Stomach smooth muscle (tissue), 2 donors: Measurements from ENCODE around the gene KLHL30.

Experiments
- H3K27ac ChIP-seq: one replicate; pipeline ENCODE4 v1.7.0; 2013; ENCODE audit warnings: mild to moderate bottlenecking, low read length, inconsistent platforms
- H3K27me3 ChIP-seq, 2 donors: one replicate each; pipeline ENCODE4 v1.7.0; 2013; ENCODE audit warnings: low read length in 2 of 2; ENCODE audit not compliant: insufficient read depth in 2 of 2, control insufficient read depth in 1 of 2
- H3K36me3 ChIP-seq, 2 donors: one replicate each; pipeline ENCODE4 v1.7.0; 2013; ENCODE audit warnings: low read length in 2 of 2; ENCODE audit not compliant: control insufficient read depth in 2 of 2, insufficient read depth in 2 of 2
- H3K4me1 ChIP-seq: one replicate; pipeline ENCODE4 v1.7.0; 2013; ENCODE audit warnings: low read length; ENCODE audit not compliant: control insufficient read depth, insufficient read depth
- H3K4me3 ChIP-seq, 2 donors: one replicate each; pipeline ENCODE4 v1.7.0; 2013; ENCODE audit warnings: low read length in 2 of 2
- H3K9ac ChIP-seq, 2 donors: one replicate each; pipeline ENCODE4 v1.7.0; 2013; ENCODE audit warnings: low read length in 2 of 2, mild to moderate bottlenecking in 1 of 2
- H3K9me3 ChIP-seq, 2 donors: one replicate each; pipeline ENCODE4 v1.7.0; 2013; ENCODE audit warnings: low read length in 2 of 2; ENCODE audit not compliant: control insufficient read depth in 2 of 2
- donor health status: healthy.
- donor health status: Pancreatic carcinoma.

Gene KLHL30

GRCh38 chr2:238138331-238139195 is at the start of gene KLHL30:
Gene KLHL30 (plus strand): TSS chr2:238138668. CDS start chr2:238140755, 2,087 bp downstream.
- no peaks in the 10 kb centered on the region for H3K27me3 ChIP-seq
- no peak within 1 kb of the TSS for H3K27ac ChIP-seq
- H3K36me3 ChIP-seq: no peaks in the 10 kb centered on the region
- peak within 1 kb of the TSS in 1 of 2 donors; percentile 67 for H3K4me3 ChIP-seq
- no peaks in the 10 kb centered on the region for H3K9me3 ChIP-seq
- peaks cover 23% of the 10 kb centered on the region for H3K4me1 ChIP-seq
- H3K9ac ChIP-seq: no peak within 1 kb of the TSS

- H3K36me3 ChIP-seq: no peaks in the 10 kb centered on the region
- H3K4me3 ChIP-seq: no peak overlapping the region
- H3K27me3 ChIP-seq: no peaks in the 10 kb centered on the region
- no peaks in the 10 kb centered on the region for H3K4me1 ChIP-seq
- no peak overlapping the region for H3K9ac ChIP-seq
- H3K27ac ChIP-seq: no peak overlapping the region
- no peaks in the 10 kb centered on the region for H3K9me3 ChIP-seq
These were observed 47.6 kb upstream of the KLHL30 start for GRCh38 chr2:238090887-238091286.

- Histone ChIP-seq H3K9ac (no peak overlapping the region), H3K36me3 (no peaks in the 10 kb centered on the region), H3K27me3 (no peaks in the 10 kb centered on the region), H3K4me3 (no peak overlapping the region), H3K27ac (no peak overlapping the region), H3K4me1 (no peaks in the 10 kb centered on the region), H3K9me3 (no peaks in the 10 kb centered on the region)
These were observed 46.9 kb upstream of the KLHL30 start for GRCh38 chr2:238091436-238092060.

GRCh38 chr2:238092486-238093035 is 45.9 kb upstream of the KLHL30 start:
- H3K9ac ChIP-seq: no peak overlapping the region
- H3K27me3 ChIP-seq: no peaks in the 10 kb centered on the region
- no peak overlapping the region for H3K4me3 ChIP-seq
- H3K9me3 ChIP-seq: no peaks in the 10 kb centered on the region
- no peaks in the 10 kb centered on the region for H3K4me1 ChIP-seq
- no peaks in the 10 kb centered on the region for H3K36me3 ChIP-seq
- H3K27ac ChIP-seq: no peak overlapping the region

- Histone ChIP-seq H3K27ac (no peak overlapping the region), H3K4me3 (no peak overlapping the region), H3K4me1 (peaks cover 2% of the 10 kb centered on the region), H3K9me3 (no peaks in the 10 kb centered on the region), H3K36me3 (no peaks in the 10 kb centered on the region), H3K9ac (no peak overlapping the region), H3K27me3 (no peaks in the 10 kb centered on the region)
These were observed 45.0 kb upstream of the KLHL30 start for GRCh38 chr2:238093181-238094140.

GRCh38 chr2:238094438-238095022 is 43.9 kb upstream of the KLHL30 start:
- peaks cover 2% of the 10 kb centered on the region for H3K4me1 ChIP-seq
- H3K9ac ChIP-seq: no peak overlapping the region
- H3K9me3 ChIP-seq: no peaks in the 10 kb centered on the region
- no peak overlapping the region for H3K4me3 ChIP-seq
- H3K27me3 ChIP-seq: no peaks in the 10 kb centered on the region
- H3K36me3 ChIP-seq: no peaks in the 10 kb centered on the region
- H3K27ac ChIP-seq: no peak overlapping the region

GRCh38 chr2:238095143-238095542 is 43.3 kb upstream of the KLHL30 start:
- Histone ChIP-seq H3K27me3 (no peaks in the 10 kb centered on the region), H3K4me3 (no peak overlapping the region), H3K27ac (no peak overlapping the region), H3K36me3 (no peaks in the 10 kb centered on the region), H3K4me1 (peaks cover 2% of the 10 kb centered on the region), H3K9me3 (no peaks in the 10 kb centered on the region), H3K9ac (no peak overlapping the region)

GRCh38 chr2:238096311-238097011 is 42.0 kb upstream of the KLHL30 start:
- Histone ChIP-seq H3K27ac (no peak overlapping the region), H3K4me1 (peaks cover 2% of the 10 kb centered on the region), H3K27me3 (no peaks in the 10 kb centered on the region), H3K4me3 (no peak overlapping the region), H3K9me3 (no peaks in the 10 kb centered on the region), H3K9ac (no peak overlapping the region), H3K36me3 (no peaks in the 10 kb centered on the region)

GRCh38 chr2:238097201-238097987 is 41.1 kb upstream of the KLHL30 start:
- no peak overlapping the region for H3K27ac ChIP-seq
- no peaks in the 10 kb centered on the region for H3K27me3 ChIP-seq

More at GRCh38 chr2:238097201-238097987, 41.1 kb upstream of the KLHL30 start:
- Histone ChIP-seq H3K4me3 (no peak overlapping the region), H3K9ac (no peak overlapping the region), H3K4me1 (peaks cover 2% of the 10 kb centered on the region), H3K9me3 (no peaks in the 10 kb centered on the region), H3K36me3 (no peaks in the 10 kb centered on the region)
